Measurements from ENCODE around the gene ATXN10.
"Not testable (repeated sequence)": the region's sequence is repeated elsewhere in the genome, so short reads cannot be mapped to it uniquely, and the experiment has no call there.

Gene ATXN10

GRCh38 chr22:45787759-45788158 is 116.1 kb downstream of the ATXN10 start:
- DNase-seq = no peak

DNA sequence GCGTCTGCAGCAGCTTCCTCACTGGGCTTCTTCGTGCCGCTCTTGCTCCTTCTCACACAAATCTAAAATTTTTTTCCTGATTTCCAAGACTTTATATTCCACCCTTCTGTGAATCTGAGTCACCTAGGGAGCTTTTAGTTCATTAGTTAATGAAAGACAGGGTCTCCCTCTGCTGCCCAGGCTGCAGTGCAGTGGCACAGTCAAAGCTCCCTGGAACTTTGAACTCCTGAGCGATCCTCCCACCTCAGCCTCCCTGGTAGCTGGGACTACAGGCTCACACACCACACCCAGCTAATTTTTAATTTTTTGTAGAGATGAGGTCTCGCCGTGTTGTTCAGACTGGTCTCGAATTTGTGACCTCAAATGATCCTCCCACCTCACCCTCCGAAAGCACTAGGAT is 116.9 kb downstream of the ATXN10 start:
- DNase-seq = no peak

DNA sequence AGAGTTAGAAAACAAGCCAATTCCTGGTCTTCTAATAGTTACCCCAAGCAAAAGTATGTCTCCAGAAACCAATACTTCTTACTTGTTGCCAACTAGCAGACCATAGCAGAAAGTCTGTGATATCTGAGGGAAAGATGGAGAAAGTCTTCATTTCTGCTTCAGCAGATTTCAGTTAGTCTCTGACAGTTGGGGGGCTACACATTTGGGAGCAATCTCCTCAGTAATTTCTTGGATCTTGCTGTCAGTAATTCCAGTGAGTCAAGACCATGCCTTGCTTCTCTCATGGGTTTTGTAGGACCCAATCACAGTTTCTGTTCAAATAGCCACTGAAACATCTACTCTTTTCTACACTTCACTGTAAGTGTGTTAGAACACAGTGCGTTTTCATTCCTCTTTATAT is 118.8 kb downstream of the ATXN10 start:
- no peak for DNase-seq

- DNase-seq = no peak
Observed at GRCh38 chr22:45793161-45793560, 121.5 kb downstream of the ATXN10 start.

GRCh38 chr22:45793892-45794291 is 122.3 kb downstream of the ATXN10 start:
- DNase-seq = no peak

GRCh38 chr22:45796009-45796408 is 124.4 kb downstream of the ATXN10 start:
- DNase-seq = not testable (repeated sequence)

DNA sequence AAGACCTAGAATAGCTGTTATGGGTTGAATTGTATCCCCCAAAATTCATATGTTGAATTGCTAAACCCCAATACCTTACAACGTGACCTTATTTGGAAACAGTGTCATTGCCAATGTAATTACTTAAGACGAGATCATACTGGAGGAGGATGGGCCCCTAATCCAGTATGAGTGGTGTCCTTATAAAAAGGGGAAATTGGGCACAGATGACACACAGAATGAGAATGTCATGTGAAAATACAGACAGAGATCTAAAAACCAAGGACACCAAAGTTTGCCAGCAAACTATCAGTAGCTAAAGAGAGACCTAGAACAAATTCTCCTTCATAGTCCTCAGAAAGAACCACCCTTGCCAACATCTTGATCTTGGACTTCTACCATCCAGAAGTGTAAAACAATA is 127.7 kb downstream of the ATXN10 start:
- DNase-seq = no peak

DNA sequence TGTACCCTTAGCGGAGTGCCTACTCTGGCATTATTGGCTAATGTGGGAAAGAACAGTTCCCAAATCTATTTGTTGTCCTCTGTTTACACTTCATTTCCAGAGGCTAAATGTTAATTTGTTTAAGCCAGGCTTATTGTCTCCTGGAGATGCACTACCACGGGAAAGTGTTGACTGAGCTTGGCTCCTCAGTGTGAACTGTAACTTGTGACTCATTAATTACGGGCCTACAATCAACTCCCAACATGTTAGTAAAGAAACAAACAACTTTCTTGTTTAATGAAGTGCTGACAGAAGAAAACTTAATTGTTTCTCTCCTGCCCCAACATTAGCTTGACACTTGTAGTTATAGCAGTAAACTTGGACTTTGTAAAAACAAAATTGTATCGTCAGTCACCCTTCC is 130.4 kb downstream of the ATXN10 start:
- no peak for DNase-seq

GRCh38 chr22:45804319-45804985 is 132.8 kb downstream of the ATXN10 start:
- no peak for DNase-seq

- no peak for DNase-seq
Observed at GRCh38 chr22:45804986-45805325, 133.3 kb downstream of the ATXN10 start.

- DNase-seq = no peak
Observed at GRCh38 chr22:45805413-45805812, 133.8 kb downstream of the ATXN10 start.

GRCh38 chr22:45807156-45807915 is 135.7 kb downstream of the ATXN10 start:
- DNase-seq = no peak

- DNase-seq = no peak
Observed at GRCh38 chr22:45812910-45813309, 141.3 kb downstream of the ATXN10 start.

DNA sequence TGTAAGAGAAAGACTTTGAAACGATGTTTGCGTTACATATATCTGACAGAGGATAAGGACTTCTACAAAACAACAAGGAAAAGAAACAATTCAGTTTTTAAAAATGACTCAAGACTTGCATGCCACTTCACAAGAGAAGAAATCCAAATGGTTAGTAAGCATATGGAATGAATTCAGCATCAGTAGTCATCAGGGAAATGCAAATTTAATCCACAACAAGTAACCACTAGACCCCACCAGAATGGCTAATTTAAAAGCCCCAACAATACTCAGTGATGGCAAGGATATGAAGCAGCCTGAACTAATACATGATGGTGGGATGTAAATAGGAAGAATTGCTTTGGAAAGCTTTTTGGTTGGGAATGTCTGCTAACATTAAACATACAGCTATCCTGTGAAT is 142.6 kb downstream of the ATXN10 start:
- no peak for DNase-seq

GRCh38 chr22:45816776-45817175 is 145.1 kb downstream of the ATXN10 start:
- DNase-seq = no peak

- no peak for DNase-seq
Observed at GRCh38 chr22:45817745-45818423, 146.2 kb downstream of the ATXN10 start.

DNA sequence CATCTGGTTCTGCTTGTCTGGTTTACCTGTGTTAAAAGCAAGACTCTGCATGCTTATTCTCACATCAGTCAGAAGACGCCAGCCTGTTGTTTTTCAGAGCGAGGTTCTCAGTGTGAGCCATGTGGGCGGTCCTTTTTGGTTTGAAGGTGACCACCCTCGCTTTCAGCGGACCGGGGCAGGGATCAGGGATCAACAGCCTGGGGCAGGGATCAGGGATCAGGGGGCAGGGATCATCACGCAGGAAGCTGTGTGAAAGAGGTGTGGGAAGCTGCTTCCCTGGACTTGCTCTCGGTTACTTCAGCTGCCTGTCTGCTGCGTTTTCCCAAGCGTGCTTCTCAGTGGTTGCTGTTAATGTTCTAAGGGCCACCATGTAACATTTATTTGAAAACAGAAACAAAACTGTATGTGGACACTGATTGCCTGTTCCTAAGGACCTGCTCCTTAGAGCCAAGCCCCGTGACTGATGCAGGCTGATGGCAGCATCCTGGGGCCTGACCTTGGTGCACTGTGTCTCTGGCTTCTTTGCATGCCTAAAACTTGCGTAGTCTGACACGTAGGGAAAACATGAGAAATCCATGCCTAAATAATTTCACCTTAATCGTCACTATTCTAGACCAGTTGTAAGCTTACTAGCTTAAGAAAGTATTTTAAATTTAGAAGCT is 146.9 kb downstream of the ATXN10 start:
- DNase-seq = no peak

- no peak for DNase-seq
Observed at GRCh38 chr22:45819305-45819704, 147.7 kb downstream of the ATXN10 start.

GRCh38 chr22:45823336-45823735 is 151.7 kb downstream of the ATXN10 start:
- no peak for DNase-seq

DNA sequence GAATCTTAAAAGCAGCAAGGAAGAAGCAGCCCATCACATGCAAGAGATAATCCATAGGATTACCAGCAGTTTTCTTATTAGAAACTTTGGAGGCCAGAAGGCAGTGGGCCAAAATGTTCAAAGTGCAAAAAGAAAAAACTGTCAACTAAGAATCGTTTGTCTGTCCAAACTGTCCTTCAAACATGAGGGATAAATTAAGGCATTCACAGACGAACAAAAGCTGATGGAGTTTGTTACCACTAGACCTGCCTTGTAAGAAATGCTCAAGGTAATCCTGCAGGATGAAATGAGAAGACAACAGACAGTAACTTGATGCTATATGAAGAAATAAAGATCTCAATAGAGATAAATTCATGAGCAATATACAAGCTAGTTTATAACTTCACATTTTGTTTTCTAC is 154.9 kb downstream of the ATXN10 start:
- no peak for DNase-seq

GRCh38 chr22:45828841-45829240 is 157.2 kb downstream of the ATXN10 start:
- no peak for DNase-seq

DNA sequence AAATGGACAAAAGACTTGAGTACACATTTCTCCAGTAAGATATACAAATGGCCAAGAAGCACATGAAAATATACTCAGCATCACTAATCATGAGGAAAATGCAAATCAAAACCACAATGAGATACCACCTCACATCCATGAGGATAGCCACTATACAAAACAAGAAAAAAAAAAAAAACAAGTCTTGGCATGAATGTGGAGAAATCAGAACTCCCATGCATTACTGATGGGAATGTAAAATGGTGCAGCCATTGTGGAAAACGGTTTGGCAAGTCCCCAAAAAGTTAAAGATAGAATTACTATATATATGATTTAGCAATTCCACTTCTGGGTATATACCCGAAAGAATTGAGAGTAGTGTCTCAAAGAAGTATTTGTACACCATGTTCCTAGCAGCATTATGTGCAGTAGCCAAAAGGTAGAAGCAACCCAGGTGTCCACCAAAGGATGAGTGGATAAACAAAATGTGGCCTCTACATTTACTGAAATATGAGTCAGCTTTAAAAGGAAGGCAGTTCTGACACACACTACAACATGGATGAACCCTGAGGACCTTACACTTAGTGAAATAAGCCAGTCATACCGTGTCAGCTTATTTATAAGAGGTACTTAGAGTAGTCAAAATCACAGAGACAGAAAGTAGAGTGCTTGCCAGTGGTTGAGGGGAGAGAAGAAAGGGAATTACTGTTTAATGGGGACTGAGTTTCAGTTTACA is 159.1 kb downstream of the ATXN10 start:
- no peak for DNase-seq

GRCh38 chr22:45831394-45831793 is 159.8 kb downstream of the ATXN10 start:
- no peak for DNase-seq
